HG02973 (cell line): ENCODE data around the gene TMEM235.
"Not testable (repeated sequence)": the region's sequence is repeated elsewhere in the genome, so short reads cannot be mapped to it uniquely, and the experiment has no call there.

Experiments used
- ATAC-seq: cut with Tn5 transposase; IDR thresholded peaks from one replicate; pipeline ENCODE4 v1.9.1; 2021; ENCODE audit warnings: moderate library complexity; ENCODE audit not compliant: unreplicated experiment

TMEM235 gene

GRCh38 chr17:78252701-78253635 lies 21.5 kb downstream of the TMEM235 start:
- ATAC-seq, result no peak

DNA sequence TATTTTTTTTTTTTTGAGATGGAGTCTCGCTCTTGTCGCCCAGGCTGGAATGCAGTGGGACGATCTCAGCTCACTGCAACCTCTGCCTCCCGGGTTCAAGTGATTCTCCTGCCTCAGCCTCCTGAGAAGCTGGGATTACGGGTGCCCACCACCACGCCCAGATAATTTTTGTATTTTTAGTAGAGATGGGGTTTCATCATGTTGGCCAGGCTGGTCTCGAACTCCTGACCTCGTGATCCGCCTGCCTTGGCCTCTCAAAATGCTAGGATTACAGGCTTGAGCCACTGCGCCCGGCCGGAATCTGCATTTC lies 22.2 kb downstream of the TMEM235 start:
- ATAC-seq, result not testable (repeated sequence)

GRCh38 chr17:78253946-78254672 lies 22.7 kb downstream of the TMEM235 start:
- peak; percentile 43 for ATAC-seq

GRCh38 chr17:78255029-78255656 lies 23.7 kb downstream of the TMEM235 start:
- no peak for ATAC-seq

DNA sequence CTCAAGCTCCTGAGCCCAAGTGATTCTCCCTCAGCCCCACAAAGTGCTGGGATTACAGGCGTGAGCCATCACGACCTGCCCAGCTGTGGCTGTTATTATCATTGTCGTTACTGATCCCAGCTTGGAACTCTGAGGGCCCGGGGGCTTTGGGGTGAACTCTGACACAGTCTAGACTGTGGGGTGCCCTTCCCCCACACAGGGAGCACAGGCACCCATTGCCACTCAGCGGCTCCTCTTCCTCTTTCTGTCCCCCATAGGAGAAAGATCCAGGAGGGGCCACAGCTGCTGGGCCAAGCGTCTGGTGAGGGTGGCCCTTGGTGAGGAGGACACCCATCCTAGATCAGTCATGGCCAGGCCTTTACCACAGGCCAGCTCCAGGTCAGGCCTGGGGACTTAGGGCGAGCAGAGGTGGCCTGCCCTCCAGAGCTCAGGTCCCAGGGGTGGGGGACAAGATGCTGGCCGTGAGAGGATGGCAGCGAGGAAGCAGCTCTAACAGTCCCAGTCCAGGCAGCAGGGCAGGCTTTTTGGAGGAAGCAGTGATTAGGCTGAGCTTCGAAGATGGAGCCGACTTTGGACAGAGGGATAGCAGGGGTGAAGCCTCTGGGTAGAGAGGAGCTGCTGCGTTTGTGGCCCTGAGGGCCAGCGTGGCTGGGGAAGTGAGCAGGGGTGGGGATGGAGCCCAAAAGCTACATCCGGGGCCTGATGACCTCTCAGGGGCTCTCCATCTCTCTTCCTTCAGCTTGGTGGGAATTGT lies 24.7 kb downstream of the TMEM235 start:
- ATAC-seq, result no peak

- ATAC-seq, result no peak
These were observed 25.5 kb downstream of the TMEM235 start for GRCh38 chr17:78256707-78257591.

- no peak for ATAC-seq
These were observed 26.4 kb downstream of the TMEM235 start for GRCh38 chr17:78257810-78258322.

DNA sequence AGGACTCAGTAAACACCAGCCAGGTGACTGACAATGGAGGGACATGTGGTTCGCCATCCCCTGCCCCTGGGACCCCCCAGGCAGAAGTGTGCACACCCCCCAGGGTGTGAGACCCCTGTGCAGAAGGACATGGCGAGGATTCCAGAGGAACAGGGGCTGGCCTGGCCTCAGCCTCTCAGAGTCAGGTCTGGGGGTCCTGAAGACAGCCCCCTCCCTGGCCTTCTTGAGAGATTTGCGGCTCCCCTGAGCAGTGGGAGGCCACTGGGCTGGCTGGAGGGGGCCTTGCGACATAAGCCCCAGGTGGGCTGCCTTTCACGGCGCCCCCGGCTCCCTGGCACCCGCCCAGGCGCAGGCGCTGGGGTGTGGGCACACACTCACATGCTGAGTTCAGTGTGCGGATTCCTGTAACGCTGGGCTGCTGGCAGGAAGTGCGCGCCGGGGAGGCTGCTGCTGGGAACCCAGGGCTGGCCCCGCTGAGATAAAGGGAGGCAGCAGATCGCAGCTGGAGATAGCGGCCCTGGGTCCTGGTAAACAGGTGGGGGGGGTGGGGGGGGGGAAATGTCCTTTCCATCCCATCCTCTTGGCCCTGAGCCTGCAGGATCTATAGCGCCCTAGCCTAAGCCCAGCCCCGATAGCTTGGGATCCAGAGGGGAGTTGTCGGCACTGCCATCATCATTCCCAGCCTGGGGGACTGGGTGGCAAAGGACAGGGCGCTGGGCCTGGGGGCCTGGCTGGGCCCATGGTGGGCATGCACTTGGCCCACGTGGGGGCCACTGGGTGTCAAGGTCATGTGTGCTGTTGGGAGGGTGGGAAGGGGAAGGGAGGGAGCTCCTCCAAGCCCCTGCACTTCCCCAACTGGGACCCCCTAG lies 27.1 kb downstream of the TMEM235 start:
- ATAC-seq, result no peak

DNA sequence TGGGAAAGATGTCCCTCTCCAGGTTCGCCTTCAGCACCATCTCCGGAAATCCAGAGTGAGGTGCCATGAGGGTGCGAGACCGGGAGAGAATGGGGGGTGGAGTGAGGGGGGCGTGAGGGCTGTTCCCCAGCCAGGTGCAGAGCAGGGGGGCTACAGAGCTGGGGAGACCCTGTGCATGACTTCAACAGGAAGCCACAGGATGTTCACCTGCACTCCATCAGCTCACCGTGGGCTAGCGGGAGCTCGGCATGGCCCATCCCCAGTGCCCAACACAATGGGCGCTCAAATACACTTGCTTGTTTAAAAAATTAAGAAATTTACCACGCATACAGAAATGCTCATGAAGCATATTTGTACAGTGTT lies 27.7 kb downstream of the TMEM235 start:
- no peak for ATAC-seq

- no peak for ATAC-seq
These were observed 31.8 kb downstream of the TMEM235 start for GRCh38 chr17:78263063-78263735.

- ATAC-seq, result no peak
These were observed 32.4 kb downstream of the TMEM235 start for GRCh38 chr17:78263736-78264340.

- ATAC-seq, result no peak
These were observed 33.2 kb downstream of the TMEM235 start for GRCh38 chr17:78264590-78264989.

DNA sequence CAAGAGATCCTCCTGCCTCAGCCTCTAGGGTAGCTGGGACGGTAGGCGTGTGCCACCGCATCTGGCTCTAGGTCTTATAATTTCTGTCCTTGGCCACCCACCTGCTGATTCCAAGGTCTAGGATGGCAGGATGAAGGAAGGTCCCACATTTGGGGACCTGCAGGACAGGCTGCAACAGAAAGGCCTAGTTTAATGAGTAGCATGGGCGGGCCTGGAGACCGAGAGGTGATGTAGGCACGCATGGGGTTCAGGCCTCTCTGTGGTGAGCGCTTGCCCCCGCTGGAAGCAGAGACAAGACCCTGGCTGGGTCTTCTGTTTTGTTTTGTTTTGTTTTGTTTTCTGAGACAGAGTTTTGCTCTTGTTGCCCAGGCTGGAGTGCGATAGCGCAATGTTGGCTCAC lies 33.7 kb downstream of the TMEM235 start:
- ATAC-seq, result no peak

DNA sequence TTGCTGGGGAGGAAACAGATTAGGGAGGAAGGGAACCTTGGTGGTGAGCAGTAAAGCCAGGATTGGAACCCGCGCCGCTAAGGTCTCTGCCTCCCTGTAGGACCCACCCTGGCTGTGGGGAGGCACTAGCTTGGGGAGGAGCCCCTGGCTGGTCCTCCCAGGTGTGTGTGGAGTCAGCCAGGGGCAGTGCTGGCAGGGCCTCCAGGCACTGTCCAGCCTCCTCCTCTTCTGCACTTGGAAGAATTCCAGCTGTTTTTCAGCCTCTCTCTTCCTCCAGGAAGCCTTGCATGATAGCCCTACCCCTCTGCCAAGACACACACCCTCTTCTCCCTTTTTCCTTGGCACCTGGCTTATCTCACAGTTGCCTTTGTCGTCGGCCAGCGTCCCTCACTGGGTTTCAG lies 34.8 kb downstream of the TMEM235 start:
- no peak for ATAC-seq

- ATAC-seq, result no peak
These were observed 35.3 kb downstream of the TMEM235 start for GRCh38 chr17:78266771-78267170.

DNA sequence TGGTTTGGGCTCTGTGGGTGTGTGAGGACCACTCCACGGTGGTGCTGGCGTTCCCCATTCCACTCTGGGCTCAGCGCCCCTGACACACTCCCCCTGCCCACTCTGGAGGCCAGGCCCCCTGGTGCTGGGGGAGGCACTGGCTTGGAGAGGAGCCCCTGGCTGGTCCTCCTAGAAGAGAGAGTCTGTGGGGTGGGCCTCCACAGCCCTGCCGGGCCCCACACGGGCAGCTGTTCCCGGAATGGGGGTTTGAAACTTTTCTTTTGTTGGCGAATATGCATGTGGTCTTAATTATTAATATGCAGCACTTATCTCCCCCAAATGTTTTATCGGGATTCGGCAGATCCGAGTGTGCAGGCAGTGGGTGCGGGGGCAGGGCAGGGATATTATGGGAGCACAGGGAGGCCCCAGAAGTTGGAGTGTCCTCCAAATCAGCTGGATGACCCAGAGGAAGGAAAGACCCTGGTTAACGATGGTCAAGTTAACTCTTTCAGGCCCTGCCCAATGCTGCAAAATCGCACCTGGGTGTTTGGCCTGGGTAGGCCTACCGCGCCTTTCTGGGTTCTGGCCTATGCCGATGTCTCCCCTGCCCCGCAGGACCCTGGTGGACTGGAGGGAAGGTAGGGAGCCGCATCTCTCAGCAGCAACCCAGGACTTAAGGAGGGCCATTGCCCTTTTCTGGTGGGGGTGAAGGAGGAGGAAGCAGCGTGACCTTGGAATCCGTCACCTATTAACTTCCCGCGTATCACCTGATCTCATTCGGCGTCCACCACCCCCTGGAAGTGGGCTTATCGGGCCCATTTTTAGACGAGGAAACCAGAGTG lies 36.0 kb downstream of the TMEM235 start:
- no peak for ATAC-seq

GRCh38 chr17:78268191-78268874 lies 36.9 kb downstream of the TMEM235 start:
- no peak for ATAC-seq
